ENCODE data around the gene NOP10.

DNA sequence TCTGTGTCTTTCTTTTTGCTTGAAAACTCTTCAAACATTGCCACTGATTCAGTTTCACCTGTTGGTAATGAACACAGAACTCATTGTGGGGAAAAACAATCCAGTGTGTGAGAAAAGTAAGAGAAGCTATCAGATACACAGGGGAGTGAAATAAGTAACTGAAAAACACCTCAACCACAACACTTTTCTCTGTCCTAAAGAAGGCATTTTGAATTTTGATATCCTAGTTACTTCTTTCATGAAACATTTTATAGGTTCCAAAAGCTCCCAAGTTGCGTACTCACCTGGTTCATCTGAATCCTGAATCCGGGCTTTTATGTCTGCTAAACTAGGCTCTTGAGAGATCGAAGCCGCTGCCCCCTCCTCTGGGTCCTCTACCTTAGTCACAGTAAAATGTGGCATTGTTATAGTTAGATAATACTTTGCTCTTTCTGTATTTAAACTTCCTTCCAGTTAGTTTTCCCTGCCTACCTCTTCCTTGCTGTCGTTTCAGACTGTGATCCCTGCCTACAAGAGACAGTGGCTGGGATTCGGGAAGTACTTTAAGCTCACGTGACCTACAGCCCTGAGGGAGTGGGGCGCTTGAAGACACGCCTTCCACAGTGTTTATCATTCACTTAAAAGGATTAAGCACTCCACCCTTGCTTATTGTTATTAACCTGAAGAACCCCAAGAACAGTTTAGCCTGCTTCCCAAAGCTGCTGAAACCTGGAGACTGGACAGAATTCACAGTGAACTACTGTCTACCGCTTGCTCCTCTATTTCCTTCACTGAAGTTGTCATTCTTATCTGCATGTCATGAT, 24.5 kb downstream of the NOP10 start:
- TF ChIP-seq CTCF (optimal IDR thresholded peaks at IDR 0.05 in 1 of 3, IDR thresholded peaks at IDR 0.05 in 1 of 3, conservative IDR thresholded peaks at IDR 0.05 in 1 of 3; ENCODE audit: extremely low read depth in 1 of 3, insufficient read depth in 2 of 3, low read length in 3 of 3), result no peak
- no peak for TF ChIP-seq EZH2 (IDR thresholded peaks at IDR 0.05; ENCODE audit: low read length)

All from keratinocyte (primary cell).